WTC11 (cell line): Measurements from ENCODE around the gene SDK2. TPM values are rescaled to one million over a fixed set of nuclear protein-coding genes. Genes with fewer than 3 reads are reported as not detected.

ENCODE experiments used
- ATAC-seq: fragments of 200-7000 bp; cut with Tn5 transposase; 2 replicates; pipeline ENCODE4 v1.10.0; 2021; ENCODE audit warnings: mild to moderate bottlenecking, moderate library complexity
- CTCF ChIA-PET: fragments of 300-600 bp; sonication (Branson Sonifier 250); formaldehyde crosslinking; loops from one replicate; lab custom pipeline; 2021; ENCODE audit warnings: antibody characterized with exemption; lab: Charles Lee
- POLR2A ChIA-PET: fragments of 350-600 bp; sonication (Branson Sonifier 250); formaldehyde crosslinking; loops from one replicate; lab custom pipeline; 2021; ENCODE audit warnings: antibody characterized with exemption; lab: Charles Lee
- DNase-seq: peaks from one replicate; pipeline ENCODE4 v3.0.0; 2021; ENCODE audit warnings: low spot score
- H3K27ac Mint-ChIP-seq: 2 replicates; pipeline ENCODE4 v1.8.0; 2021; ENCODE audit warnings: mixed read lengths
- H3K27me3 Mint-ChIP-seq: 2 replicates; pipeline ENCODE4 v1.8.0; 2021; ENCODE audit warnings: low read depth, mild to moderate bottlenecking, moderate library complexity, mixed read lengths
- H3K36me3 Mint-ChIP-seq: 2 replicates; pipeline ENCODE4 v1.8.0; 2021; ENCODE audit warnings: mixed read lengths
- H3K4me1 Mint-ChIP-seq: 2 replicates; pipeline ENCODE4 v1.8.0; 2022; ENCODE audit warnings: mixed read lengths
- H3K4me3 Mint-ChIP-seq: 2 replicates; pipeline ENCODE4 v1.8.0; 2021; ENCODE audit warnings: mild to moderate bottlenecking, moderate library complexity, mixed read lengths
- H3K9me3 Mint-ChIP-seq: 2 replicates; pipeline ENCODE4 v1.8.0; 2021; ENCODE audit warnings: mixed read lengths
- ATF1 ChIP-seq: sonication (generic); formaldehyde crosslinking; IDR thresholded peaks from 2 replicates; pipeline ENCODE4 v1.8.1; 2023; ENCODE audit warnings: mild to moderate bottlenecking, moderate library complexity, missing genetic modification reagents
- CREB1 ChIP-seq: sonication (generic); formaldehyde crosslinking; IDR thresholded peaks from 2 replicates; pipeline ENCODE4 v1.8.0; 2023; ENCODE audit warnings: mild to moderate bottlenecking, missing genetic modification reagents
- FOXJ3 ChIP-seq: sonication (generic); formaldehyde crosslinking; IDR thresholded peaks from 2 replicates; pipeline ENCODE4 v1.9.0; 2021; ENCODE audit warnings: missing genetic modification reagents, mild to moderate bottlenecking, borderline replicate concordance
- FOXK1 ChIP-seq: sonication (generic); formaldehyde crosslinking; IDR thresholded peaks from 2 replicates; pipeline ENCODE4 v1.8.0; 2022; ENCODE audit warnings: mild to moderate bottlenecking, moderate library complexity, missing genetic modification reagents
- HMGA2 ChIP-seq: fragments of 250-450 bp; sonication (Bioruptor Pico); IDR thresholded peaks from 2 replicates; pipeline ENCODE4 v1.4.0; 2021; ENCODE audit warnings: mild to moderate bottlenecking, moderate library complexity
- KAT7 ChIP-seq: sonication (generic); formaldehyde crosslinking; IDR thresholded peaks from 2 replicates; pipeline ENCODE4 v1.8.1; 2023; ENCODE audit warnings: missing genetic modification reagents, mild to moderate bottlenecking, borderline replicate concordance
- NFE2L1 ChIP-seq: sonication (generic); formaldehyde crosslinking; IDR thresholded peaks from 2 replicates; pipeline ENCODE4 v1.8.1; 2023; ENCODE audit warnings: missing genetic modification reagents
- NR1H2 ChIP-seq: sonication (generic); formaldehyde crosslinking; IDR thresholded peaks from 2 replicates; pipeline ENCODE4 v1.9.0; 2021; ENCODE audit warnings: mild to moderate bottlenecking, moderate library complexity, missing genetic modification reagents
- NR2C2 ChIP-seq: sonication (generic); formaldehyde crosslinking; IDR thresholded peaks from 2 replicates; pipeline ENCODE4 v1.8.0; 2022; ENCODE audit warnings: mild to moderate bottlenecking, missing genetic modification reagents
- RELA ChIP-seq: sonication (generic); formaldehyde crosslinking; IDR thresholded peaks from 2 replicates; pipeline ENCODE4 v1.8.1; 2022; ENCODE audit warnings: missing genetic modification reagents, mild to moderate bottlenecking, borderline replicate concordance
- SP1 ChIP-seq: sonication (generic); formaldehyde crosslinking; conservative IDR thresholded peaks from 2 replicates; pipeline ENCODE4 v1.8.1; 2022; ENCODE audit warnings: missing genetic modification reagents
- TP53 ChIP-seq: sonication (generic); formaldehyde crosslinking; IDR thresholded peaks from 2 replicates; pipeline ENCODE4 v1.8.1; 2023; ENCODE audit warnings: mild to moderate bottlenecking, missing genetic modification reagents
- ZNF416 ChIP-seq: fragments of 250-450 bp; sonication (Bioruptor Pico); IDR thresholded peaks from 2 replicates; pipeline ENCODE4 v1.9.0; 2021; ENCODE audit warnings: mild to moderate bottlenecking, inconsistent platforms
- ZNF423 ChIP-seq: fragments of 250-450 bp; sonication (Bioruptor Pico); IDR thresholded peaks from 2 replicates; pipeline ENCODE4 v2.1.2; 2022; ENCODE audit warnings: mild to moderate bottlenecking, moderate library complexity
- total RNA-seq: library from RNA; stranded (reverse); gene quantifications from 3 replicates; pipeline ENCODE4 v1.2.3, GENCODE V29; 2021
- TF ChIP-seq, protein P1 (sequence below): sonication (generic); formaldehyde crosslinking; IDR thresholded peaks from 2 replicates; pipeline ENCODE4 v1.8.0; 2022; ENCODE audit warnings: mild to moderate bottlenecking, missing genetic modification reagents
- TF ChIP-seq, protein P2 (sequence below): sonication (generic); formaldehyde crosslinking; IDR thresholded peaks from 2 replicates; pipeline ENCODE4 v1.8.1; 2023; ENCODE audit warnings: mild to moderate bottlenecking, missing genetic modification reagents, moderate library complexity
- TF ChIP-seq, protein P3 (sequence below): fragments of 250-450 bp; sonication (Bioruptor Pico); IDR thresholded peaks from 2 replicates; pipeline ENCODE4 v1.9.0; 2021; ENCODE audit warnings: mild to moderate bottlenecking, borderline replicate concordance
- TF ChIP-seq, protein P4 (sequence below): sonication (generic); formaldehyde crosslinking; IDR thresholded peaks from 2 replicates; pipeline ENCODE4 v1.8.1; 2022; ENCODE audit warnings: low read depth, mild to moderate bottlenecking, moderate library complexity, missing genetic modification reagents, borderline replicate concordance
- TF ChIP-seq, protein P5 (sequence below): sonication (generic); formaldehyde crosslinking; IDR thresholded peaks from 2 replicates; pipeline ENCODE4 v1.8.1; 2023; ENCODE audit warnings: mild to moderate bottlenecking, missing genetic modification reagents

The SDK2 gene
- total RNA-seq, 1 experiment from 2014 or later = 14.8 TPM

DNA sequence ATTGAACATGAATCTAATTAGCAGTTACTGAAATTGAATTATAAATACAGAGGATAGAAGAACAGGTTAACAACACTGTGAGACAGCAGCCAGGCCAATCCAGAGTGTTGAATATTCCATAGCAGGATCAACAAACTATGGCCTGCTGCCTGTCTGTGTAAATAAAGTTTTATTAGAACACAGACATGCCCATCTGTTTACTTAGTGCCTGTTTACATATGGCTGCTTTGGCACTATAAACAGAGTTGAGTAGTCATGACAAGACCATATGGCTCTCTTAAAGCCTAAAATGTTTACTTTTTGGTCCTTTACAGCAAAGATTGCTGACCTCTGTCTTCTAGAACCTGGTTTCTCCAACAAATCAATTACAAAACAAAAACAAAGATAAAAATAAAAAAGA, 217.0 kb downstream of the SDK2 start:
- H3K27me3 Mint-ChIP-seq = no peaks in the 10 kb centered on the region
- H3K36me3 Mint-ChIP-seq = 0 out of 2 replicates have a peak, but pooled peaks cover 2% of the 10 kb centered on the region
- H3K9me3 Mint-ChIP-seq = no peaks in the 10 kb centered on the region
- ChIA-PET CTCF (interaction anchor here (0.8 kb wide), 1 partner anchor 231 kb away, joined by 3 read pairs; no protein-coding TSS in a partner anchor), POLR2A (no interaction called here)
- H3K4me3 Mint-ChIP-seq = no peak overlapping the region
- peaks cover 19% of the 10 kb centered on the region for H3K4me1 Mint-ChIP-seq
- H3K27ac Mint-ChIP-seq = no peak overlapping the region
- no peak for DNase-seq
- TF ChIP-seq FOXJ3 (no peak), ZNF423 (CRISPR knock-in tag) (no peak), HMGA2 (CRISPR knock-in tag) (no peak), SP1 (CRISPR knock-in tag) (no peak), NR2C2 (CRISPR knock-in tag) (no peak), KAT7 (CRISPR knock-in tag) (no peak), NFE2L1 (no peak)
- TF ChIP-seq, protein P1, sequence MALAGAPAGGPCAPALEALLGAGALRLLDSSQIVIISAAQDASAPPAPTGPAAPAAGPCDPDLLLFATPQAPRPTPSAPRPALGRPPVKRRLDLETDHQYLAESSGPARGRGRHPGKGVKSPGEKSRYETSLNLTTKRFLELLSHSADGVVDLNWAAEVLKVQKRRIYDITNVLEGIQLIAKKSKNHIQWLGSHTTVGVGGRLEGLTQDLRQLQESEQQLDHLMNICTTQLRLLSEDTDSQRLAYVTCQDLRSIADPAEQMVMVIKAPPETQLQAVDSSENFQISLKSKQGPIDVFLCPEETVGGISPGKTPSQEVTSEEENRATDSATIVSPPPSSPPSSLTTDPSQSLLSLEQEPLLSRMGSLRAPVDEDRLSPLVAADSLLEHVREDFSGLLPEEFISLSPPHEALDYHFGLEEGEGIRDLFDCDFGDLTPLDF (CRISPR knock-in tag) = no peak
- TF ChIP-seq, protein P2, sequence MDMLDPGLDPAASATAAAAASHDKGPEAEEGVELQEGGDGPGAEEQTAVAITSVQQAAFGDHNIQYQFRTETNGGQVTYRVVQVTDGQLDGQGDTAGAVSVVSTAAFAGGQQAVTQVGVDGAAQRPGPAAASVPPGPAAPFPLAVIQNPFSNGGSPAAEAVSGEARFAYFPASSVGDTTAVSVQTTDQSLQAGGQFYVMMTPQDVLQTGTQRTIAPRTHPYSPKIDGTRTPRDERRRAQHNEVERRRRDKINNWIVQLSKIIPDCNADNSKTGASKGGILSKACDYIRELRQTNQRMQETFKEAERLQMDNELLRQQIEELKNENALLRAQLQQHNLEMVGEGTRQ (CRISPR knock-in tag) = no peak
- TF ChIP-seq, protein P3, sequence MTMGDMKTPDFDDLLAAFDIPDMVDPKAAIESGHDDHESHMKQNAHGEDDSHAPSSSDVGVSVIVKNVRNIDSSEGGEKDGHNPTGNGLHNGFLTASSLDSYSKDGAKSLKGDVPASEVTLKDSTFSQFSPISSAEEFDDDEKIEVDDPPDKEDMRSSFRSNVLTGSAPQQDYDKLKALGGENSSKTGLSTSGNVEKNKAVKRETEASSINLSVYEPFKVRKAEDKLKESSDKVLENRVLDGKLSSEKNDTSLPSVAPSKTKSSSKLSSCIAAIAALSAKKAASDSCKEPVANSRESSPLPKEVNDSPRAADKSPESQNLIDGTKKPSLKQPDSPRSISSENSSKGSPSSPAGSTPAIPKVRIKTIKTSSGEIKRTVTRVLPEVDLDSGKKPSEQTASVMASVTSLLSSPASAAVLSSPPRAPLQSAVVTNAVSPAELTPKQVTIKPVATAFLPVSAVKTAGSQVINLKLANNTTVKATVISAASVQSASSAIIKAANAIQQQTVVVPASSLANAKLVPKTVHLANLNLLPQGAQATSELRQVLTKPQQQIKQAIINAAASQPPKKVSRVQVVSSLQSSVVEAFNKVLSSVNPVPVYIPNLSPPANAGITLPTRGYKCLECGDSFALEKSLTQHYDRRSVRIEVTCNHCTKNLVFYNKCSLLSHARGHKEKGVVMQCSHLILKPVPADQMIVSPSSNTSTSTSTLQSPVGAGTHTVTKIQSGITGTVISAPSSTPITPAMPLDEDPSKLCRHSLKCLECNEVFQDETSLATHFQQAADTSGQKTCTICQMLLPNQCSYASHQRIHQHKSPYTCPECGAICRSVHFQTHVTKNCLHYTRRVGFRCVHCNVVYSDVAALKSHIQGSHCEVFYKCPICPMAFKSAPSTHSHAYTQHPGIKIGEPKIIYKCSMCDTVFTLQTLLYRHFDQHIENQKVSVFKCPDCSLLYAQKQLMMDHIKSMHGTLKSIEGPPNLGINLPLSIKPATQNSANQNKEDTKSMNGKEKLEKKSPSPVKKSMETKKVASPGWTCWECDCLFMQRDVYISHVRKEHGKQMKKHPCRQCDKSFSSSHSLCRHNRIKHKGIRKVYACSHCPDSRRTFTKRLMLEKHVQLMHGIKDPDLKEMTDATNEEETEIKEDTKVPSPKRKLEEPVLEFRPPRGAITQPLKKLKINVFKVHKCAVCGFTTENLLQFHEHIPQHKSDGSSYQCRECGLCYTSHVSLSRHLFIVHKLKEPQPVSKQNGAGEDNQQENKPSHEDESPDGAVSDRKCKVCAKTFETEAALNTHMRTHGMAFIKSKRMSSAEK (CRISPR knock-in tag) = no peak
- TF ChIP-seq, protein P4, sequence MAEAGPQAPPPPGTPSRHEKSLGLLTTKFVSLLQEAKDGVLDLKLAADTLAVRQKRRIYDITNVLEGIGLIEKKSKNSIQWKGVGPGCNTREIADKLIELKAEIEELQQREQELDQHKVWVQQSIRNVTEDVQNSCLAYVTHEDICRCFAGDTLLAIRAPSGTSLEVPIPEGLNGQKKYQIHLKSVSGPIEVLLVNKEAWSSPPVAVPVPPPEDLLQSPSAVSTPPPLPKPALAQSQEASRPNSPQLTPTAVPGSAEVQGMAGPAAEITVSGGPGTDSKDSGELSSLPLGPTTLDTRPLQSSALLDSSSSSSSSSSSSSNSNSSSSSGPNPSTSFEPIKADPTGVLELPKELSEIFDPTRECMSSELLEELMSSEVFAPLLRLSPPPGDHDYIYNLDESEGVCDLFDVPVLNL (CRISPR knock-in tag) = no peak
- ATAC-seq = no peak

DNA sequence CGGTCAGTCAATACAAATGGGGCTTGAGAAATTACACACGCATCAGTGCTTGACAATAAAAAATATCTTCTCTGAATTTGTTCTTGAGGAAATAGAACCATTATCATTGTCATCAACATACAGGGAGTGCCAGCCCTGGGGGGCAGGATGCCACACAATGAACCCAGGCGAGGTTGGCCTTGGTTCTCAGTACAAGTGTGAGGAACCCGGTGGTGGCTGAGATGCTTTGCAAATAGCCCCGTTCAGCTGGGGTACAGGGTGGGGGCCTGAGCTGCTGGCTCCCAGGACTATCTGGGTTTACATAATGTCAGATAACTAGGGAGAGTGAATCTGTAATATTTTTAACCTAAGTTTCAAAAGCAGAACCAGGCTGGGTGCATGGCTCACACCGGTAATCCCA, 219.7 kb downstream of the SDK2 start:
- H3K27me3 Mint-ChIP-seq = no peaks in the 10 kb centered on the region

DNA sequence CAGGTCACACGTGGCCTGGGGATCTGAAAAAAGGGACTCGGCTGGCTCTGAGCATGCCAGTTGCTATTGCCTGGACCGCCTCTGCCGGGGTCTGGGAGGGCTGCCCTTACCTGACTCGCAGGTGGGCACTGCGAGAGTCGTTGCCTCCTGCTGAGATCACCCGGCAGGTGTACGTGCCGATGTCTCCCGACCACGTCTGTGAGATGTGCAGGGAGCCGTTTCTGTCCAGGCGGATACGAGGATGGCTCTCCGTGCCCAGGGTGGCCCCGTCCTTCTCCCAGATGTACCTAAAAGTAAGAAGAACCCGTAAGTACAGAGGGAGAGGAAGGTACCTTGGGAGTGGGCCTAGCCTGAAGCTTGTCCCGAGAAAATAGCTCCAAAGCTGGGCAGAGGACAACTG, 220.4 kb downstream of the SDK2 start:
- Mint-ChIP-seq H3K4me3 (no peak overlapping the region), H3K9me3 (no peaks in the 10 kb centered on the region), H3K27ac (no peak overlapping the region), H3K4me1 (no peaks in the 10 kb centered on the region), H3K27me3 (no peaks in the 10 kb centered on the region), H3K36me3 (0 out of 2 replicates have a peak, but pooled peaks cover 2% of the 10 kb centered on the region)
- DNase-seq = no peak
- ATAC-seq = no peak
- POLR2A ChIA-PET = no interaction called here
- CTCF ChIA-PET = interaction anchor here (1.0 kb wide), 1 partner anchor 35 kb away, joined by 6 read pairs; no protein-coding TSS in a partner anchor
- TF ChIP-seq FOXJ3 (no peak), RELA (no peak), ATF1 (CRISPR knock-in tag) (no peak), NR1H2 (CRISPR knock-in tag) (no peak), NR2C2 (CRISPR knock-in tag) (no peak), NFE2L1 (no peak), FOXK1 (no peak), CREB1 (CRISPR knock-in tag) (no peak), ZNF416 (no peak)
- TF ChIP-seq, protein P5, sequence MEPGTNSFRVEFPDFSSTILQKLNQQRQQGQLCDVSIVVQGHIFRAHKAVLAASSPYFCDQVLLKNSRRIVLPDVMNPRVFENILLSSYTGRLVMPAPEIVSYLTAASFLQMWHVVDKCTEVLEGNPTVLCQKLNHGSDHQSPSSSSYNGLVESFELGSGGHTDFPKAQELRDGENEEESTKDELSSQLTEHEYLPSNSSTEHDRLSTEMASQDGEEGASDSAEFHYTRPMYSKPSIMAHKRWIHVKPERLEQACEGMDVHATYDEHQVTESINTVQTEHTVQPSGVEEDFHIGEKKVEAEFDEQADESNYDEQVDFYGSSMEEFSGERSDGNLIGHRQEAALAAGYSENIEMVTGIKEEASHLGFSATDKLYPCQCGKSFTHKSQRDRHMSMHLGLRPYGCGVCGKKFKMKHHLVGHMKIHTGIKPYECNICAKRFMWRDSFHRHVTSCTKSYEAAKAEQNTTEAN (CRISPR knock-in tag) = no peak

More for the DNA sequence above, 219.7 kb downstream of the SDK2 start:
- TF ChIP-seq ZNF423 (CRISPR knock-in tag) = no peak
- TF ChIP-seq, protein P5 (CRISPR knock-in tag) = no peak
- TF ChIP-seq TP53 = no peak
- 0 out of 2 replicates have a peak, but pooled peaks cover 2% of the 10 kb centered on the region for H3K36me3 Mint-ChIP-seq
- H3K9me3 Mint-ChIP-seq = no peaks in the 10 kb centered on the region
- DNase-seq (no peak), ATAC-seq (no peak)
- POLR2A ChIA-PET = no interaction called here
- peaks cover 4% of the 10 kb centered on the region for H3K4me1 Mint-ChIP-seq
- H3K27ac Mint-ChIP-seq = no peak overlapping the region
- H3K4me3 Mint-ChIP-seq = no peak overlapping the region
- CTCF ChIA-PET = interaction anchor here (0.5 kb wide), 1 partner anchor 31 kb away, joined by 3 read pairs; no protein-coding TSS in a partner anchor
